Measurements from ENCODE around the gene MYO3B.

MYO3B gene

GRCh38 chr2:170224692-170225294 lies 46.8 kb downstream of the MYO3B start:
- no peak for DNase-seq (ENCODE audit: low read depth, low spot score)
- H3K4me3 ChIP-seq (ENCODE audit: low read length): no peak overlapping the region

- DNase-seq (ENCODE audit: low read depth, low spot score): no peak
- no peak overlapping the region for H3K4me3 ChIP-seq (ENCODE audit: low read length)
These were observed 48.3 kb downstream of the MYO3B start for GRCh38 chr2:170226216-170226615.

- no peak for DNase-seq (ENCODE audit: low read depth, low spot score)
- H3K4me3 ChIP-seq (ENCODE audit: low read length): no peak overlapping the region
These were observed 49.6 kb downstream of the MYO3B start for GRCh38 chr2:170227507-170227947.

GRCh38 chr2:170227951-170228350 lies 50.0 kb downstream of the MYO3B start:
- H3K4me3 ChIP-seq (ENCODE audit: low read length): no peak overlapping the region
- DNase-seq (ENCODE audit: low read depth, low spot score): no peak

- H3K4me3 ChIP-seq (ENCODE audit: low read length): no peak overlapping the region
These were observed 50.5 kb downstream of the MYO3B start for GRCh38 chr2:170228429-170228828.

GRCh38 chr2:170229125-170229524 lies 51.2 kb downstream of the MYO3B start:
- no peak overlapping the region for H3K4me3 ChIP-seq (ENCODE audit: low read length)
- DNase-seq (ENCODE audit: low read depth, low spot score): no peak

More at GRCh38 chr2:170228429-170228828, 50.5 kb downstream of the MYO3B start:
- DNase-seq (ENCODE audit: low read depth, low spot score): no peak

- no peak overlapping the region for H3K4me3 ChIP-seq (ENCODE audit: low read length)
- no peak for DNase-seq (ENCODE audit: low read depth, low spot score)
These were observed 51.8 kb downstream of the MYO3B start for GRCh38 chr2:170229744-170230143.

GRCh38 chr2:170235860-170236679 lies 58.1 kb downstream of the MYO3B start:
- no peak overlapping the region for H3K4me3 ChIP-seq (ENCODE audit: low read length)
- peak; percentile 42 for DNase-seq (ENCODE audit: low read depth, low spot score)

- no peak for DNase-seq (ENCODE audit: low read depth, low spot score)
- no peak overlapping the region for H3K4me3 ChIP-seq (ENCODE audit: low read length)
These were observed 58.7 kb downstream of the MYO3B start for GRCh38 chr2:170236680-170237047.

- DNase-seq (ENCODE audit: low read depth, low spot score): no peak
- H3K4me3 ChIP-seq (ENCODE audit: low read length): no peak overlapping the region
These were observed 59.7 kb downstream of the MYO3B start for GRCh38 chr2:170237572-170238120.

- no peak overlapping the region for H3K4me3 ChIP-seq (ENCODE audit: low read length)
- no peak for DNase-seq (ENCODE audit: low read depth, low spot score)
These were observed 60.8 kb downstream of the MYO3B start for GRCh38 chr2:170238776-170239175.

GRCh38 chr2:170240629-170241028 lies 62.7 kb downstream of the MYO3B start:
- DNase-seq (ENCODE audit: low read depth, low spot score): no peak
- no peak overlapping the region for H3K4me3 ChIP-seq (ENCODE audit: low read length)

GRCh38 chr2:170241756-170242155 lies 63.8 kb downstream of the MYO3B start:
- no peak overlapping the region for H3K4me3 ChIP-seq (ENCODE audit: low read length)
- DNase-seq (ENCODE audit: low read depth, low spot score): no peak

- H3K4me3 ChIP-seq (ENCODE audit: low read length): no peak overlapping the region
- DNase-seq (ENCODE audit: low read depth, low spot score): no peak
These were observed 65.3 kb downstream of the MYO3B start for GRCh38 chr2:170243118-170243837.

GRCh38 chr2:170243898-170244297 lies 66.0 kb downstream of the MYO3B start:
- H3K4me3 ChIP-seq (ENCODE audit: low read length): no peak overlapping the region
- no peak for DNase-seq (ENCODE audit: low read depth, low spot score)

- H3K4me3 ChIP-seq (ENCODE audit: low read length): no peak overlapping the region
- no peak for DNase-seq (ENCODE audit: low read depth, low spot score)
These were observed 66.6 kb downstream of the MYO3B start for GRCh38 chr2:170244555-170244954.

GRCh38 chr2:170245312-170245711 lies 67.4 kb downstream of the MYO3B start:
- no peak overlapping the region for H3K4me3 ChIP-seq (ENCODE audit: low read length)
- DNase-seq (ENCODE audit: low read depth, low spot score): no peak

GRCh38 chr2:170247333-170247732 lies 69.4 kb downstream of the MYO3B start:
- H3K4me3 ChIP-seq (ENCODE audit: low read length): no peak overlapping the region
- no peak for DNase-seq (ENCODE audit: low read depth, low spot score)

GRCh38 chr2:170247882-170248393 lies 70.0 kb downstream of the MYO3B start:
- DNase-seq (ENCODE audit: low read depth, low spot score): no peak
- H3K4me3 ChIP-seq (ENCODE audit: low read length): no peak overlapping the region
